ENCODE measurements around the gene GNPTAB.
"Not testable (repeated sequence)": the region's sequence is repeated elsewhere in the genome, so short reads cannot be mapped to it uniquely, and the experiment has no call there.

Gene GNPTAB

GRCh38 chr12:101830367-101831325 lies at the start of gene GNPTAB:
GNPTAB (minus strand) TSS chr12:101830959; CDS start chr12:101830675, 284 bp downstream.
- peak; percentile 96 for DNase-seq (ENCODE audit: low spot score)

DNA sequence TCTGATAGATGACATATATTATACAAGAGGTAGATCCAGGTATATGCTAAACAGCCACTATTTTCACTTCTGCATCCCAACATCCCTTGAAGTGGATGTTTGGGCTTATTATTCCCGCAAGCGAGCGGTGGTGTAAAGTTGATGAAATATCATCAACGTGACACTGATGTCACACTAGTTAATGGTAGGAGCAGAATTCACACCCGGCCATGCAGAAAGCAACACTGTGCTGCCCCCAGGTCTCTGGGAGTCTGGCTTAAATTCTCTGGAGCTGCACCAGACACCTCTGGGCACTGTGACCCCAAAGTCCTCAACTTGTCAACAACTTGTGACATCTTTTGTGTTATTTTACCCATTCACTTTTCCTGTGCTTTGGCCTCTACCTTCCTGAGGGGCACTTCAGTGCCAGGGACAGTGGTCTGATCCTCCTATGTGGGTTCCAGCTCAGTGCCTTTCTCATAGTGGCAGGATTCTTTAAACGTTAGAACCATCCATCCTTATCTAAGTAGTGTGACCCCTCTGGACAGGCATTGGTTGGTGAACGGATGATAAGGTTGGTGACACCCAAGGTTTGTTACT lies 47.6 kb upstream of the GNPTAB start:
- no peak for DNase-seq (ENCODE audit: low spot score)

DNA sequence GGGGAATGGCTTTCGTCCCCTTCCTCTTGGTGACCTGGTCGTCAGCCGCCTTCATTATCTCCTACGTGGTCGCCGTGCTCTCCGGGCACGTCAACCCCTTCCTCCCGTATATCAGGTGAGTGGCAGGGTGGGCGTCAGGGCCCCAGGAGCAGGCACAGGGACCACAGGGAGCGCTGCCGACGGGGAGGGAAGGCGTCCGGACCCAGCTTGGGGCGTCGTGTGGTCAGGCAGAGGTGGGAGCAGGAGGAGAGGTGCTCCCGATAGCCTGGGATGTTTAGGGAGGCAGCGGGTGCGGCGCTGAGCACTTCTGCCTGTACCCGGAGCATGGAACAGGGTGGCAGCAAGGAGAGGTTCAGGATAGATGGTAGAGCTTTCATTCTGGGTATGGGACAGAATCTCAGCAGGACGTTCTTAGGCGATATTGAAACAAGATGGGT lies 47.1 kb upstream of the GNPTAB start:
- no peak for DNase-seq (ENCODE audit: low spot score)

- peak; percentile 82 for DNase-seq (ENCODE audit: low spot score)
Observed at GRCh38 chr12:101876861-101877805, 46.4 kb upstream of the GNPTAB start, which contains the start of gene DRAM1. DRAM1 (plus strand) TSS chr12:101877580; CDS start chr12:101877790, 210 bp downstream.

- DNase-seq (ENCODE audit: low spot score), result no peak
Observed at GRCh38 chr12:101876322-101876860, 45.6 kb upstream of the GNPTAB start.

- no peak for DNase-seq (ENCODE audit: low spot score)
Observed at GRCh38 chr12:101875162-101875561, 44.4 kb upstream of the GNPTAB start.

- DNase-seq (ENCODE audit: low spot score), result no peak
Observed at GRCh38 chr12:101870925-101871324, 40.2 kb upstream of the GNPTAB start.

DNA sequence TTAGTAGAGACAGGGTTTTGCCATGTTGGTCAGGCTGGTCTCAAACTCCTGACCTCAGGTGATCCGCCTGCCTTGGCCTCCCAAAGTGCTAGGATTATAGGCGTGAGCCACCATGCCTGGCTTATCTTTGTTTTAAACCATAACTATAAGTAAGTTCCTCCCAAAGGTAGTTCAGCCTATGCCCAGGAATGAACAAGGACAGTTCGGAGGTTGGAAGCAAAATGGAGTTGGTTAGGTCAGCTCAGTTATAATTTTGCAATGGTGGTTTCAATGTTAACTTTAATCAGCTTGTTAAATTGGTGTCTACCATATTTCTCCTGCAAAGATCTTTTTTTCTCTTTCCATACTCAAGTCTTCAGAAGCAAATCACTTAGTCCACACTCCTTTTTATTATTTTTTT lies 36.9 kb upstream of the GNPTAB start:
- not testable (repeated sequence) for DNase-seq (ENCODE audit: low spot score)

GRCh38 chr12:101866615-101867373 lies 36.0 kb upstream of the GNPTAB start:
- no peak for DNase-seq (ENCODE audit: low spot score)

DNA sequence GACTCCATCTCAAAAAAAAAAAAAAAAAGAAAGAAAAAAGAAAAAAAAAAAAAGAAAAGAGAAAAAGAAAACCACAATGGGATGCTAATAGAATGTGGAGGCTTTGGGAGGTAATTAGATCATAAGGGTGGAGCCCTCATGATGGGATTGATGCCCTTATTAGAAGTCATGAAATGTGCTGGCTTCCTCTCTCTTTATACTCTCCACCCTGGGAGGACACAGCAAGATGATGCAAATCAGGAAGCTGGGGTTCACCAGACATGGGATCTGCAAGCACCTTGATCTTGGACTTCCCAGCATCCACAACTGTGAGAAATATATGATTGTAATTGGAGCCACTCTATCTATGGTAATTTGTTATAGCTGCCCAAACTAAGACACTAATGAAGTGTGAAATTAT lies 33.2 kb upstream of the GNPTAB start:
- DNase-seq (ENCODE audit: low spot score), result no peak

GRCh38 chr12:101862245-101862644 lies 31.5 kb upstream of the GNPTAB start:
- no peak for DNase-seq (ENCODE audit: low spot score)

DNA sequence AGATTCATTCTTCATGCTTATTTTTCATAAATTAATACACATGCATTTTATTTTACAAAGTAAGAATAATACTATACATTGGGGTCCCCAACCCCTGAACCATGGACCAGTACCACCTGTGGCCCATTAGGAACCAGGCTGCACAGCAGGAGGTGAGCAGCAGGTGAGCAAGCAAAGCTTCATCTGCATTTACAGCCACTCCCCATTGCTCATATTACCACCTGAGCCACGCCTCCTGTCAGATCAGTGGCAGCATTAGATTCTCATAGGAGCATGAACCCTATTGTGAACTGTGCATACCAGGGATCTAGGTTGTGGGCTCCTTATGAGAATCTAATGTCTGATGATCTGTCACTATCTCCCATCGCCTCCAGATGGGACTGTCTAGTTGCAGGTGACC lies 30.9 kb upstream of the GNPTAB start:
- DNase-seq (ENCODE audit: low spot score), result not testable (repeated sequence)

- peak; percentile 53 for DNase-seq (ENCODE audit: low spot score)
Observed at GRCh38 chr12:101859664-101860607, 29.2 kb upstream of the GNPTAB start.

DNA sequence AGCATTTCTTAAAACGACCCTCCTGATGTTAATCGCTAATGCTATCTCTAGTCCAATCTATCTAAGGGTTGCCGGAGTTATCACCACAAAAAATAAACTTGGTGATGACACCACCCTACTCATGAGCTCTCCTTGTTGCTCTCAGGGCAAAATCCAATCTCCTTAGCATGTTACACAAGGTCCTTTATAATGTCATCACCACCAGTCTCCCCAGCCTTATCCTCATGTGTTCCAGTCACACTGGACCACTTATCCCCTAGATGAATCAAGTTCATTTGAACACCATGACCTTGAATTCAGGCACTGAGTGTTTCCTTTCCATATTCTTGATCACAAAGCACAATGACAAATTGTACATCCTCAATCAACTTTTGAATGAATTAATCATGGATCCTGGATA lies 27.6 kb upstream of the GNPTAB start:
- no peak for DNase-seq (ENCODE audit: low spot score)

DNA sequence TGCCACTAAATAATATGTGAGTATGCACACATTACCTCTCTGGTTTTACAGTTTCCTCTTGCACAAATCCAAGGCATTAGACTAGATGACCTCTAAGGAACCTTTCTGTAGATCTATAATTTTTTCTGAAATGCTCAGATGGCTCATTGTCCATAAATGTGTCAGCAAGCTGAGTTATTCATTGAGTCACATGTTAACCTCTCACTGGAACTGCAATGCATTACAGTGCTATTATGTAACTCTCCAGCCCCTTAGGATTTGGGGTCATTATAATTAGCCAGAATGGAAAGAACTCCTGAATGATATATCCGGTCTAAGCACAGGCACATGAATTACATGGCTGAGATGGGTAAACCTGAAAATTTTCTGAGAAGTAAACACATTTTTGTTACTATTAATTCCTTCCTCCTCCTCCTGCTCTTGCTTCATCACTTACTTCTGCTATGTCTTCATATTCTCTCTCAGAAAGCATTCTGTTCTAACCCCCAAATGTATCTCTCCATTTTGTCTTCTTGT lies 26.3 kb upstream of the GNPTAB start:
- DNase-seq (ENCODE audit: low spot score), result no peak

DNA sequence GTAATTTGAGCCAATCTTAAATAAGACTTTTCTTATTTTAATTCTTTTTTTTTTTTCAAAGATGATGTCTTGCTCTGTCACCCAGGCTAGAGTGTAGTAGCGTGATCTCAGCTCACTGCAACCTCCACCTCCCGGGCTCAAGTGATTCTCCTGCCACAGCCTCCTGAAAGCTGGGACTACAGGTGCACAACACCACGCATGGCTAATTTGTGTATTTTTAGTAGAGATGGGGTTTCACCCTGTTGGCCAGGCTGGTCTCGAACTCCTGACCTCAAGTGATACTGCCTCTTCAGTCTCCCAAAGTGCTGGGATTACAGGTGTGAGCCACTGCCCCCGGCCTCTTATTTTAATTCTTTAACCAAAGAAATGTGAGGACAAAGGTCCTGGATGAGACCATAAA lies 25.9 kb upstream of the GNPTAB start:
- DNase-seq (ENCODE audit: low spot score), result not testable (repeated sequence)

- DNase-seq (ENCODE audit: low spot score), result no peak
Observed at GRCh38 chr12:101855976-101856375, 25.2 kb upstream of the GNPTAB start.

GRCh38 chr12:101855364-101855884 lies 24.7 kb upstream of the GNPTAB start:
- no peak for DNase-seq (ENCODE audit: low spot score)

DNA sequence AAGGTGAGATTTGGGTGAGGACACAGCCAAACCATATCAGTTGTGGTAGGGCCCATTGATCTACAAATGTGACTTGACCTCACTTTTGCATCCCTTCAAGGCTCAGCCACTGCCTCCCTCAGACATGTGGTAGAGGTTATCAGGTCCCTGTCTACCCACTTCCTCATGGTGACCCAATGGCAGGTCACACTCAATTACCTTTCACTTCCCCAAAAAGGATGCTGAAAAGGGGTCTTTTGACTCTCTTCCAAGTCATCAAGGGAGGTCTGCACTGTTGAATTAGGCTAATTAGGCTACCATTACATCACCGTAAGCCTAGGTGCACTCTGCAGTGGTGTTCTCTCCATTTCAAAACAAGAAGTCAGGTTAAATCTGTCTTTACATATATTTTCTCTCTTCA lies 24.0 kb upstream of the GNPTAB start:
- no peak for DNase-seq (ENCODE audit: low spot score)
